ENCODE data around the gene PKD2L1.

DNA sequence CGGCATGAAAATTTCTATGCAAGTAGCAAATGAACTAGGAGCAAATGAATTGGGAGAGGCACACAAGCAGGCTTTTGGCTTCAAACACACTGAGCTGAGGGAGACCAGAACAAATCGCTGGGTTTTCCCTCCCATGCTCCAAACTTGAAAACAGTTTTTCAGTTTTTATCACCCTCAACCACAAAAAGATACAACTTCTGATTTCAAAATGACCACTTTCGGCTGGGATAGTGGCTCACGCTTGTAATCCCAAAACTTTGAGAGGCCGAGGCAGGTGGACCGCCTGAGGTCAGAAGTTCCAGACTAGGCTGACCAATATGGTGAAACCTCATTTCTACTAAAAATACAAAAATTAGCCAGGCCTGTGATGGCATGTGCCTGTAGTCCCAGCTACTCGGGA is 91.6 kb downstream of the PKD2L1 start:
- TF ChIP-seq POLR2A (IDR thresholded peaks at IDR 0.05) (no peak), EP300 (IDR thresholded peaks at IDR 0.05; ENCODE audit: low read depth) (no peak), POLR2AphosphoS5 (IDR thresholded peaks at IDR 0.05) (no peak)
- TF ChIP-seq, protein P1, sequence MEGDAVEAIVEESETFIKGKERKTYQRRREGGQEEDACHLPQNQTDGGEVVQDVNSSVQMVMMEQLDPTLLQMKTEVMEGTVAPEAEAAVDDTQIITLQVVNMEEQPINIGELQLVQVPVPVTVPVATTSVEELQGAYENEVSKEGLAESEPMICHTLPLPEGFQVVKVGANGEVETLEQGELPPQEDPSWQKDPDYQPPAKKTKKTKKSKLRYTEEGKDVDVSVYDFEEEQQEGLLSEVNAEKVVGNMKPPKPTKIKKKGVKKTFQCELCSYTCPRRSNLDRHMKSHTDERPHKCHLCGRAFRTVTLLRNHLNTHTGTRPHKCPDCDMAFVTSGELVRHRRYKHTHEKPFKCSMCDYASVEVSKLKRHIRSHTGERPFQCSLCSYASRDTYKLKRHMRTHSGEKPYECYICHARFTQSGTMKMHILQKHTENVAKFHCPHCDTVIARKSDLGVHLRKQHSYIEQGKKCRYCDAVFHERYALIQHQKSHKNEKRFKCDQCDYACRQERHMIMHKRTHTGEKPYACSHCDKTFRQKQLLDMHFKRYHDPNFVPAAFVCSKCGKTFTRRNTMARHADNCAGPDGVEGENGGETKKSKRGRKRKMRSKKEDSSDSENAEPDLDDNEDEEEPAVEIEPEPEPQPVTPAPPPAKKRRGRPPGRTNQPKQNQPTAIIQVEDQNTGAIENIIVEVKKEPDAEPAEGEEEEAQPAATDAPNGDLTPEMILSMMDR (IDR thresholded peaks at IDR 0.05): no peak
